ENCODE measurements around the gene SOX9. TPM values are rescaled to one million over a fixed set of nuclear protein-coding genes. Genes with fewer than 3 reads are reported as not detected.
A peak's percentile ranks its signal among the peaks of the same experiment; 100 is the strongest.
"Not testable (repeated sequence)": the region's sequence is repeated elsewhere in the genome, so short reads cannot be mapped to it uniquely, and the experiment has no call there.

The SOX9 gene
- total RNA-seq, 1 experiment from 2014 or later: 24.3 TPM

DNA sequence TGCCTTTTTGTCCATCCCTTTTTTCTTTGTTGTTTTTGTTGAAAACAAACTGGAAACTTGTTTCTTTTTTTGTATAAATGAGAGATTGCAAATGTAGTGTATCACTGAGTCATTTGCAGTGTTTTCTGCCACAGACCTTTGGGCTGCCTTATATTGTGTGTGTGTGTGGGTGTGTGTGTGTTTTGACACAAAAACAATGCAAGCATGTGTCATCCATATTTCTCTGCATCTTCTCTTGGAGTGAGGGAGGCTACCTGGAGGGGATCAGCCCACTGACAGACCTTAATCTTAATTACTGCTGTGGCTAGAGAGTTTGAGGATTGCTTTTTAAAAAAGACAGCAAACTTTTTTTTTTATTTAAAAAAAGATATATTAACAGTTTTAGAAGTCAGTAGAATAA is 4.9 kb downstream of the SOX9 start:
- peak; percentile 60 for DNase-seq (ENCODE audit: low read depth)

DNA sequence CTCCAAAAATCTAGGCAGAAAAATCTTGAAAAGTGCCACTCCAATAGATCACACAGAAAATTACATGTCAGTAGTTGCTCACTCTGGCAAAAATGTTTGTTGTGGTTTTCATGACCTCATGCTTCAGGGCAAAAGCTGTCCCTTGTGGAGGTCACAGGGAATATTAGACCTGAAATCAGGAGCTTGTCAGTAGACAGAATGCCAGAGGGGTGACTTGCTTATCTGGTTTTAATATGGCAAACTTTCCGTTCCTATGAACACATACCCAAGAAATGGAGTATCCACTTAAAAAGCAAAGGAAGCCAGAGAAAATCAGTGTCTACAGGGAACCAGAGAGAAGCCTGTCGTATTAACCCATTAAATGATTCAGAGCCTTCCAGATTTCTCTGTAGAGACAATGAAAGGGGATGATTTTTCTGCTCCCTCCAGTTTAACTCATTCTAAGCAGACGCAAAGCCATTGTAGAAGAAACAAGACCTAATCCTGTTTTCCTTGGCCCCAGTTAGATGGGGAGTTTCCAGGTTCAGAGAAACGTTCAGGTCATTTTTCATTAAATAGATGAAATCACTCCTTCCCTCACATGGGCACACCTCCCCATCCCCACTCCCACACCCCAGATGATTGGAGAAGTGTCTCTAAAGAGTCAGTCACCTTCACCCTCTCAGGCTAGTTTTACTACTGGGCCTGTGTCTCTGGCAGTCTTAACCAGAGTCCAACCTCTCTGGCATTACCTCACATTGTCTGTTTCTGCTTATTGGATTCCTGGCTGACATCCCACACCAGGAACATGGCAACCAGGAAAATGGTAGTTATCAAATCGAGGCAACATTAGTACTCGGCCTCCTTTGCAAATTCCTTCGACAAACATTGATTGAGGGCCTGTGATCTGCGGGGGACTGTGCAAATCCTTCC is 6.0 kb downstream of the SOX9 start:
- DNase-seq (ENCODE audit: low read depth): peak; percentile 98

DNA sequence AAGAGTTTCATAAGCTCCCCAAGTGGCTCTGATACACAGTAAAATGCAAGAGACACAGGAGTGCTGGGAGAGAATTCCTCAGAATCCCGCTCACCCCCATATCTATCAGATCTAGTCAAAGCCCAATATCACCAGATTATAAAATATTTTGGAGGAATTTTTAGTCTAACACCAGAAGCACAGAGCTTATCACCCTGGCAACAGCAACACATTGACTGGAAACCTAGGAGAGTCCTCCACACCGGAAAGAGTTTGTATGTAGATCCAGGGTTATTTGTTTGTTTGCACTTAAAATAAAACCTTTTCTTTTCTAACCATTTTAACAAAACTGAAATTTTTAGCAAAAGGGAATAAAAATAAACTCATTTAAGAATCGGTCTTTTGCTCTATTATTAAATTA is 7.2 kb downstream of the SOX9 start:
- peak; percentile 34 for DNase-seq (ENCODE audit: low read depth)

DNA sequence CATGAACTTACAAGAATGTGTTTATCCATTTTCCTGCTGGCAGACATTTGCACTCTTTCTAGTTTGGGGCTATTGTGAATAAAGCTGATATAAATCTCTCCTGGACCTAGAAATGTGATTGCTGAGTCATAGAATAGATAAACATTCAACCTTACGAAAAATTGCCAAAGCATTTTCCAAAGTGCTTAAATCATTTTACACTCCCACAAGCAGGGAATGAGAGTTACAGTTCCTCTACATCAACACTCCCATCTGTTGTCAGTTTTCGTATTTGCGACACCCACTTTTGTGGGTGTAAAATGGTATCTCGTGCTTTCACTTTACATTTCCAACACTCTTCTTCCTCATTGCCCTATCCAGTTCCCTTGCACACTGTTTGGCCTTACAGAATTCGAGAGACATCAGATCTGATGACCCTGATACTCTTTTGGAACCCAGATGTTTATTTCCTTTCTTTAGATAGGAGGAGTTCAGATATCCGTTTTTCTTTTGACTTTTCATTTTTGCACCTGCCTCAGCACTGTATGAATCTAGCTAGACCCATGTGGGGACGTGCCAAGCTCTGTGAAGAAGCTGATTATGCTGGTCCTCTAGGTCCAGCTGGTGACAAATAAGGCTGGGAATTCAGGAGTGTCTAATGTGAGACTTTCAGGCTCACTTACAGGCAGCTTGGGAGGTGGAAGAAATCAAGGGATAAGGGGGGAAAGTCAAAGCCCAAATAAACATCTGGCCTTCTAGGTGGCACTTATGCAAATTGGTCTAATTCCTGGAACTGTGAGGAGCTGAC is 14.0 kb downstream of the SOX9 start:
- DNase-seq (ENCODE audit: low read depth): peak; percentile 90

DNA sequence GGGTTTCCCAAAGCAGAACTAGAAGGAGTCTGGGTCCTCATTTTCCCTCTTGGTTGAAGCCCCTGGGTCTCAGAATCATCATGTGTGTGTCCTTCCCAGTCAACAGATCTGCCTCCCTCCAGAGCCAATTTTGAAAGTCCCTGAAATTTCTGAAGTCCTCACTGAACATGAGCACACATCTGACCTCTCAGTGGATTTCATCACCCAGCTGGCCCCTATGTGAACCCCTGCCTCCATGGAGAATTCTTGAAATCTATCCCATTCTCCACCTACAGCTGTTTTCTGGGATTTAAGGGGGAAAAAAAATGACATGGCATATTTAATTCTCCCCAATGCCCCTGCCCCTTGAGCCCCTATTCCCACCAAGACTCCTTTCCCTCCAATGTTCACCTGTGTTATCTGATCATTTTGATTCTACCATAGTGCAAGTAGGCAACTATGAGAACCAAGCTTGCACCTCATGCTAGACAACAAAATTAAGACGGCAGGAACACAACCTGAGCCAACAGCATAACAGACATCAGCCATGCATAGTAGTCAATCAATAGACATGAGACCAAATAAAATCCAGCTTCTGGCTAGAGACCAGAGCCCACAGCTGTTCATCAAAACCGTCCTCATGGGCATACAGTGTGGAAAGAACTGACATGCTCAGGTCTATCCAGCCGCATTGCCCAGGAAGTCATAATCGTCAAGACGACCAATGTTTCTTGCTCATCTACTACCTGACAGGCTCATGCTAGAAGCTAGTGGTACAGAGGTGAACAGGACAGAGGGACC is 14.9 kb downstream of the SOX9 start:
- DNase-seq (ENCODE audit: low read depth): no peak

DNA sequence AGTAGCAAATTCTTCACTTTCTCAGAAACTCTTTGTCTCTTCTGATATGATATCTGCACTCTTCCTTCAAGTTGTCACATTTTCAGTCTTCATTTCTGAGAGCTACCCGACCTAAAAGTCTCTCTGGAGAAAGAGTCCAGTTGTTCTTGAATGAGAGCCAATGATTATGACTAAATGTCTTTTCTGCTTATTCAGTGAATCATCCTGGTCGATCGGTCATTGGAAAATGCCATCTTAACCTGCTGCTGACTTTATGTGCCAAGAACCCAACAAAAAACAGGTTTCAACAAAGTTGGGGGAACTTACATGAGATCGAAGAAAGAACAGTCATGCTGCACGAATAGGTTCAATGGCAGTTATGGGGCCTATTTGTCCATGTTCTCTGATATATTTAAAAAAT is 15.9 kb downstream of the SOX9 start:
- DNase-seq (ENCODE audit: low read depth): peak; percentile 83

DNA sequence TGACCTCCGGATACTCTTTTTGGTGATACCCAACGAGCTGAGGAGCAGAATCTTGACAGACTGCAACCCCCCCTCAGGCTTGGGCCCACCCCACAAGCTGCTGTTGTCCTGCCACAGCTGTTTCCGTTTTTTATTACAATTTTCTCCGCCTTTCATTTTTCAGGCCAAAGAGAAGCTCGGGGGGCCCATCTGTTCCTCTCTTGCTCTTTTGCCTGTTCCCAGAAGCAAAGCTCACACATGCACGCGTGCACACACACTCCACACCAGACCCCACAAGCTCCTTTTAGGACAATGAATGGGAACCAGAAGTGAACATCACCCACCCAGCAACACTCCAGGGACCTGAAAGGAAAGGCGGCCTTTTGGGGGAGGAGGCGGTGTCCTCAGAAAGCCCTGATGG is 16.3 kb downstream of the SOX9 start:
- DNase-seq (ENCODE audit: low read depth): no peak

DNA sequence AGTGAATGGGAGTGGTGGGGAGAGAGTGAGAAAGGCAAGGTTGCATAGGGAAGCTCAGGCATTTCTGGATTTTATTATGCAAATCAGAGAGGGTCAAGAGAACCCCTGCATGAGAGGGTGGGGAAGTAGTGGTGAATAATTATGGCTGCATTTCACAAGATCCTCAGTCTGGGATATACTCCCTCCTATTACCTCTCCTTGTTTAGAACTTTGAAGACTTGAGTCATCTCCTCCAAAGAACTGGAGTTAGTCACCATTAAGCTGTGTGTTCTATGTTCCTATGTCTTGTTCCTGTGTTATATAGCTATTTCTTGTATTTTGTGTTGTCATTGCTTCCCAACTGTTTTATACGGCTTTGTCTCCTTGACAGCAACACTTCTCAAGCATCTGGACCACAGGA is 18.4 kb downstream of the SOX9 start:
- DNase-seq (ENCODE audit: low read depth): peak; percentile 69

DNA sequence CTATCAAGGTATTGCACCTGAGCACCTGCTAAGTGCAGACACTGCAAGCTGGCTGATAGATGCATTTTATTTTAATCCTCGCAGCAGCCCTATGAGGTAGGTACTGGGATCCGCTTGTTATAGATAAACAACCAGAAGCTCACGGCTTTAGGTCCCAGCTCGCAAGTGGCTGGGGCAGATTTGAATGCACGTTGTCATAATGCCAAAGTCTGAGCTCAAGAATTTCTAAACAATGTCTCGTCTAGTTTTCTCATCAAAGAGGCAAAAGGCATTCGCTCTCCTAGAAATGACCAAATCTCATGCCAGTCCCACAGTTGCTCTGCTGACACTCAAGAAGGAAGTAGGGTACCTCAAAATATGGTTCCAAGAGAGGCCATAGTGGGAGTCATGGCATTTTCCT is 20.5 kb downstream of the SOX9 start:
- no peak for DNase-seq (ENCODE audit: low read depth)

DNA sequence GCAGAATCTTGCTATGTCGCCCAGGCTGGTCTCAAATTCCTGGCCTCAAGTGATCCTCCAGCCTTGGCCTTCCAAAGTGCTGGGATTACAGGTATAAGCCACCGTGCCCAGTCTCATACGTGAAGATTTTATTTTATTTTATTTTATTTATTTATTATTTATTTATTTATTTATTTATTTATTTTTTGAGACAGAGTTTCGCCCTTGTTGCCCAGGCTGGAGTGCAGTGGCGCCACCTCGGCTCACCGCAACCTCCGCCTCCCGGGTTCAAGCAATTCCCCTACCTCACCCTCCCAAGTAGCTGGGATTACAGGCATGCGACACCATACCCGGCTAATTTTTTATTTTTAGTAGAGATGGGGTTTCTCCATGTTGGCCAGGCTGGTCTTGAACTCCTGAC is 21.3 kb downstream of the SOX9 start:
- not testable (repeated sequence) for DNase-seq (ENCODE audit: low read depth)

DNA sequence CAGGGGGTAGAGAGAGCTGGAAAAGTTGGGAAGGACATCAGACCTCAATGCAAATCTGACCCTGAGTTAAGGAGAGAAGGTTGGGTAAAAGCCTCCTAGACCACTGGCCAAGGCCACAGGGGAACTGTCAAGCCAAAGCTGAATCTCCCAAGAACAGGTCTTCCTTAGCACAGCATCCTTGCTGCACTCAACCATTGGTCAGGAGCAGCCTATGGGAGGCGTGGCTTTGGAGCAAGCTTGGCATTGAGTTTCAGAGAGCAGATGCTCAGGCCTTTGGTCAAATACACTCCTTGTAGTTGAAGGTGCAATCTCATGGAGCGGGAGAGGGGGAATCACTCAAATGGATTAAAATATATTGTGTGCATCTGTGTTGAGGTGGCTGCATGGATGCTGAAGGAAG is 21.8 kb downstream of the SOX9 start:
- no peak for DNase-seq (ENCODE audit: low read depth)

DNA sequence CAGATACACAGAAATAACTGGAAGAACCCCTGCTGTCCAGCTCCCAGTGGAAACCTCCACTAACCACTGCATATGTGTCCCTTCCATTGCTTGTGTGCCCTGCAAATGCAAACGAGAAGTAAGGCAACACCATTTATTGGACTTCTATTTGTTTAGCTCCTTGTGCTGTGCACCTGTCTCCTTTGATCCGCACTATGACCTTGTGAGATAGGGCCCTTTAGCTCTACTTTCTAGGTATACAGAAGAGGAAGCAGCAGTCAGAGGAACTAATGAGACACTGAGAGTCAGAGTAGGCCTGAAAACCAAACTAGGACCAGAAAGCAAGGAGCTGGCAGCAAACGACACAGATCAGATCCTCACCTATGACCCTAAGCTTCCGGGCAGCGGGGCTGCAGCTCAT is 22.4 kb downstream of the SOX9 start:
- no peak for DNase-seq (ENCODE audit: low read depth)

DNA sequence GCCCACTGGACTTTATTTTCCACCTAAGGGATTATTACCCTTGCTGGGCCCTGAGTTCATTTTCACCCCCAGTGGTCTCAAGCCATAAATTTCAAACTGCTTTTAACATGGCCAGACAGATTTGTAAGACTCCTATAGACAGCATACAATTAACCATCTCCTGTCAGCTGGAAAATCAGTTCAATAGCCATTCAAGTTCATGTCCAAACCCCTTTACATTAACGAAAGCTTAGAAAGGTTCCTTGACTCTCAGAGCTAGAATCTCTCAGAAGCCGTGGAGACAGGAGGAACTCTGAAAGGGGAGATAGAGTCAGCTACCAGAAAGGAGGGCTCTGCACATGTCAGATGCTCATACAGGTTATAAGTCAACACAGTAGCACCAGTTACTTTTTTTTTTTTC is 23.3 kb downstream of the SOX9 start:
- DNase-seq (ENCODE audit: low read depth): no peak

DNA sequence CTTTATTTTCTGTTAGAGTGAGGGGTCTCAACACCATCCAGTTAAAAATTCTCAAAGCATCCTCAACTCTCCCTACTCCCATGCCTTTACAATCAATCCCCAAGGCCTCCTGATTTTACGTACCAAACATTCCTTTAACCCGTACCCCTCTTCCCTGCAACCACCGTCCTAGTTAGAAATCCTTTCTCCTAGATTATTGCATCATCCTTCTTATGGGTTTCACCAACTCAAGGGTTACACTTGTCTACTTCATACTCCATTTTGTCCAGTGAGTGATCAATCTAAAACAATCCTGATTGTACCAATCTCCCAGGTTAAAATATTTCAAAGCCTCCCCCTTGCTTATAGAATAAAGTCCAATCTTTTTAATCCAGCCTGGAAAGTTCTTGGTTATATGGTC is 24.7 kb downstream of the SOX9 start:
- DNase-seq (ENCODE audit: low read depth): no peak

DNA sequence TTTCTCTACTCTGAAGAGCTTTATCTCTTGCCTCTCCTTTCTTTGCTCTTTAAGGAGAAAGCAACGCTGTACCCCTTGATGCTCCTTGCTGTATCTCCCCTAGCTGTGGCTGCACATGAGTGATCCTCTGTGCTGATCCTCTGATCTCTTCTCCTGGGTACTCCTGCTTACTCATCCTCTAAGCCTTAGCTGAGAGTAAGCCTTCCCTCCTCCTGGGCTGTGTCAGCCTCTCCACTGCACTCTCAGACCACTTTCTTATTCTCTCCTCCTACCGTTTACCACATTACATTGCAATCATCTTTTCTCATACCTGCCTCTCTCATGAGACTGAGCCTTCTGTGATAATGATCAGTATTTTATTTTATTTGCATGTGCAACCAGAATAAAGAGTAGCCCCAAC is 25.1 kb downstream of the SOX9 start:
- DNase-seq (ENCODE audit: low read depth): peak; percentile 66

DNA sequence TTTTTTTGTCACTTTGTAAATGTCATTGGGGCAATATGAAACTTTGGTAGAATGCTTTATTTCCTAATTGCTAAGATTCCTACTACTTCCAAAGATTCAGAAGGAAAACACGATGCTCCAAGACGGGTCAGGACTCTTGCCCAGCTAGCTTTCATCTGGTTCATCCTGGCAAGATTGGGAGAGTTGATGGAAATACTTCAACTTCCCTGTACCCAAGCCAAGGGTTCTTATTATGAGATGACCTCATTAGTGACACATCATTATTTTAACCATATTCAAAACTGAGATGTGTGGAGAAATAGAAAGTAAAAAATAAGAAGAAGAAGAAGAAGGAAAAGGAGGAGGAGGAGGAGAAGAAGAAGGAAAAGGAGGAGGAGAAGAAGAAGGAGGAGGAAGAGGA is 25.6 kb downstream of the SOX9 start:
- DNase-seq (ENCODE audit: low read depth): peak; percentile 21

DNA sequence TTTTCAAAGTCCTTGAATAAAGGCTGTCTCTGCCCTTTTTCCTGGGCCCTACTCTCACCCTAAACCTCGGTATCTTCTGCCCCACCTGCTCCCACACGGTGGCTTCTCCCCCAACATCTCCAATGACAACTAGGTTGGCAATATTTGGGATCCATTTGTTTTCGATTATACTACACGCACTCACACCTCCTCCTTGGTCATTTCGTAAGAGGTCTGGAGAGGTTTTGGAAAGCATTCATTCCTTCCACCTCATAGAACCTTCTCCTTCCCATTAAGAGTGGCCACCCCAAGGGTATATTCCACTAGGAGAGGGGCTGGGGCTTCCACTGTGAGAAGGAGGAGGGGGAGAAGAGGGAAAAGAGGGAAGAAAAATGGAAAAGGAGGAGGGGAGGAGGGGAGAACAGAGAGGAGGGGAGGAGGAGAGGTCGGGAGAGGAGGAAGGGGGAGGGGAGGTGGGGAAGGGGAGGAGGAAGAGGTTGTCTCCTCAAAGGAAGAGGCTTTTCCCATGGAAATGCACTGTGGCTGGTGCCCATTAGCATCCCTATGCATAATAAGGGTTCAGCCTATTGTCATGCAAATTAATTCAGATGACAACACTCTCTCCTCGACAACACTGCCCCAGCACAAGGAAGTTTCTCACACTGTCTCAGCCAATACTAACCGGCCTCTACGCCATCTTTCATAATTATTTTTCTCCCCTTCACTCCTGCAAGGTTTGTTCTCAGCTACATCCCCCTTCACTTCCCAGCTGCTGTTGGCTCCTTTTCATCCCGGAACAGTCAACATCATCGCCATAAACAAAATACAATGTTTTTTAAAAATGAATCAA is 30.0 kb downstream of the SOX9 start:
- DNase-seq (ENCODE audit: low read depth): peak; percentile 53

DNA sequence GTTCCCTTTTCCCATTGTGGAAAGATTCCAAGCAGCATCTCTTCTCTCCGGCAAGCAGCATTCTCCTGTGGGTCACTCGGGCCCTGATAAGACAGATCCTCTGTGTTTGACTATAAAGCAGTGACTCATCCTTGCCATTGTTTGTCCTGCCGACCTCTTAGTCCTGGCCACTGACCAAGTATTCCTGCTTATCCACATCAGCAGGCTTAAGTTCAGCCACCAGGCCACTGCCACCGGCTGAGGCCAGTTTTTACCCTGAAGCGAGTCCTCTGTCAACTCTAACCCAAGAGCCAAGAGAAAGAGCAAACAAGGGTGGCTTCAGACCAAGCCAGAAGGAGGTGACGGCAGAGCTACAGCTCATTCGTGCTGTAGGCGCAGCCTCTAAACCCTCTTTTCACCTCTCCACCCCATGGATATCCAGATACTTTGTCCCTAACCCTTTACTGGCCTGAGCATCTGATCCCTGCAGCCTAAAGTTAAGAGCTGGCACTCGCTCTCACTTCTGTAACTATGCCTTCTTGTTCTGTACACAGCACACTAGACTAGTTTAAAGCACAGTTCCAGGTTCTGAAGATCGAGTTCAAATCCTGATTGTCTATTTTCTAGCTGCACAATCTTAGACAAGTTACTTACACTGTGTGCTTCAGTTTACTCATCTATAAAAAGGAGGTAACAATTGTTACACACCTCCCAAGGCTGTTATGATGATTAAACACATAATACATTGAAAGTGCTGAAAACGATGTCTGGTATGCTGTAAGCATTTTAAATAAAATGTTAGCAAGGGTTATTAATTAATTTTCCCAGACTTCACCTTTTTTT is 31.0 kb downstream of the SOX9 start:
- peak; percentile 98 for DNase-seq (ENCODE audit: low read depth)

DNA sequence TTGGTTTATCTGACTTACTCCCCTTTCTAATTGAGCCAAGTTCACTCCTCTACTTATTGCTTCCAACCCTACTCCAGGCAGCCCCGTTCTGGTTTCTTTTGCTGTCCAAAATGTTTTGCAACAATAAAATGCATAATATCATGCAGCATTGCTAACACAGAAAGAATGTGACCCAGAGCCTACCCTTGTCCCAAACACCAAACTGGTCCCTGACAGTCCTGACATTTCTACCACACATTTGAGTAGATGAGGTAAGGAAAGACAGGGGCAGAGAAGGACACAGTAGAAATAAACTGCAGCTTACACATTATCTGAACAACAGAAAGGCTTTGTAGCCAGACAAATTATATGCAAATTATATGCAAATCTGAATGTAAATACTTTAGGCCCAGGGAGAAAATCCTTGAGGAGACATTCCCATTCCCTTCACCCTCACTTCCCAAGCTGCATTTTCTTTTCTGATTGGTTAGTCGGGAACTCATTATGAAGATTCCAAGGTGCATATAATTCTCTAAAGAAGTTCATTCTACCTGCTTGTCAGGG is 31.6 kb downstream of the SOX9 start:
- peak; percentile 63 for DNase-seq (ENCODE audit: low read depth)

Data from M059J (cell line).